Right lobe of liver (tissue), 6 donors: ENCODE results near the gene GNB1L. TPM values are rescaled to one million over a fixed set of nuclear protein-coding genes. Genes with fewer than 3 reads are reported as not detected.

Experiments used
- ATAC-seq, 4 donors: fragments of 200-7000 bp; cut with Tn5 transposase; one replicate each; pipeline ENCODE4 v1.9.1; 2020; ENCODE audit warnings: mild to moderate bottlenecking in 4 of 4, moderate library complexity in 4 of 4
- DNase-seq, 3 donors: peaks; one replicate each; pipeline ENCODE4 v3.0.0-alpha.2; 2020
- H3K27ac ChIP-seq, 3 donors: fragments of 200-600 bp; one replicate each; pipeline ENCODE4 v1.8.0; 2022
- H3K27me3 ChIP-seq, 2 donors: fragments of 200-600 bp; one replicate each; pipeline ENCODE4 v1.8.0; 2022
- H3K36me3 ChIP-seq, 4 donors: fragments of 200-600 bp; sonication (generic) in 1 of 4; one replicate each; pipeline versions ENCODE4 v1.5.1 to v1.8.0; 2017 to 2022; ENCODE audit warnings: control low read depth in 1 of 4
- H3K4me1 ChIP-seq, 4 donors: fragments of 200-600 bp; sonication (generic) in 1 of 4; one replicate each; pipeline versions ENCODE4 v1.5.1 to v1.8.0; 2017 to 2022; ENCODE audit warnings: control low read depth in 1 of 4
- H3K4me3 ChIP-seq, 3 donors: fragments of 200-600 bp; one replicate each; pipeline ENCODE4 v1.8.0; 2022
- H3K9me3 ChIP-seq, 4 donors: fragments of 200-600 bp; sonication (generic) in 1 of 4; one replicate each; pipeline versions ENCODE4 v1.5.1 to v1.8.0; 2017 to 2022; ENCODE audit warnings: control low read depth in 1 of 4
- CTCF ChIP-seq, 4 donors: fragments of 200-600 bp in 3 of 4; fragments of 450-650 bp in 1 of 4; IDR thresholded peaks; one replicate each; pipeline versions ENCODE4 v1.5.1 to v1.8.0; 2016 to 2022; ENCODE audit warnings: antibody characterized with exemption in 4 of 4, mild to moderate bottlenecking in 2 of 4
- POLR2A ChIP-seq: fragments of 450-650 bp; IDR thresholded peaks from one replicate; pipeline ENCODE4 v1.6.1; 2017; ENCODE audit warnings: antibody characterized with exemption, mild to moderate bottlenecking
- WGBS: methylation state at CpG from one replicate; pipeline ENCODE4 v1.1.6; 2018; ENCODE audit warnings: low coverage, low lambda C conversion rate; ENCODE audit not compliant: insufficient coverage; ENCODE audit errors: missing lambda C conversion rate; 5-methylcytosine and 5-hydroxymethylcytosine counted together
- intact Hi-C, 2 donors: fragments of 100-400 bp; cut with DNase I; formaldehyde crosslinking; loops; one replicate each; pipeline versions ENCODE4 v1.11.2 to v1.14.1; 2022
- total RNA-seq, 6 experiments: library from RNA; depleted of rRNA in 2 of 6; stranded (reverse); fragments of >200 nt in 2 of 6; fragmentation: NEBNext Ultra II Directional in 3 of 6; extraction: Animal tissue kit (Norgen Biotek cat#: 25700) in 3 of 6; gene quantifications; one replicate each; pipeline versions ENCODE4 v1.1.0 to v1.2.4, GENCODE V29; 2016 to 2023
- donor health status: DM: no; HTN: yes; CAD: no.
- donor health status: DM: no; HTN: no; CAD: no.
- donor health status: DM: no; HTN: no; CAD: no.
- donor health status: DM: no; HTN: yes; CAD: no.
- donor health status: DM: no; HTN: yes; CAD: no.

GNB1L gene
- total RNA-seq, 6 experiments from 2014 or later: 1.4 to 3.2 (median 2.7) TPM

GRCh38 chr22:19827341-19828034, 27.2 kb downstream of the GNB1L start:
- no peak for ATAC-seq
- H3K27me3 ChIP-seq: no peaks in the 10 kb centered on the region

DNA sequence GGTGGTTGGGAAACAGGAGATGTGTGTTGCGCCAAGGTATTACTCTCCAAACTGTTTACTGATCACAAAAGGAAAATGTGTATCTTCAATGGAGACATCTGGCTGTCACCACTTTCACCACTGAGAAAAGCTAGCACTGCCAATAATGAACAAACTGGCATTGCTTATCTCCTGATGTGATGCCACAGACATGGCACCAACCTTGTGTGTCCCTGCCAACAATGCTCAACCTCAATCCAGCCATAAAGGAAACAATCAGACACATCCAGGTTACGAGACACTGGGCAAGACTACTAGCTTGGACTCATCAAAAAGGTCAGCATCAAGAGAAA, 28.1 kb downstream of the GNB1L start:
- TF ChIP-seq POLR2A: no peak
- no peak for TF ChIP-seq CTCF (IDR thresholded peaks at IDR 0.05)
- H3K9me3 ChIP-seq: no peaks in the 10 kb centered on the region
- H3K4me3 ChIP-seq: no peak overlapping the region
- intact Hi-C loops: no loop called here
- peak; percentile 5 to 52 (median 32) for ATAC-seq
- H3K36me3 ChIP-seq: no peaks in the 10 kb centered on the region
- peaks cover 0 to 36% (median 16%) of the 10 kb centered on the region in 4 donors for H3K4me1 ChIP-seq
- peak overlapping the region in 1 of 3 donors; percentile 63 for H3K27ac ChIP-seq
- 11% methylated on average over 2 of the region's 2 CpGs for WGBS
- H3K27me3 ChIP-seq: no peaks in the 10 kb centered on the region
- peak in 2 of 3 donors; percentile 47 to 64 for DNase-seq

More at GRCh38 chr22:19827341-19828034, 27.2 kb downstream of the GNB1L start:
- TF ChIP-seq CTCF (IDR thresholded peaks at IDR 0.05): no peak
- TF ChIP-seq POLR2A: no peak
- DNase-seq: no peak
- 75% methylated on average over 10 of the region's 10 CpGs for WGBS
- H3K27ac ChIP-seq: no peak overlapping the region
- H3K4me1 ChIP-seq: peaks cover 0 to 34% (median 16%) of the 10 kb centered on the region in 4 donors
- no peak overlapping the region for H3K4me3 ChIP-seq
- no peaks in the 10 kb centered on the region for H3K9me3 ChIP-seq
- no peaks in the 10 kb centered on the region for H3K36me3 ChIP-seq
- intact Hi-C loops: no loop called here

DNA sequence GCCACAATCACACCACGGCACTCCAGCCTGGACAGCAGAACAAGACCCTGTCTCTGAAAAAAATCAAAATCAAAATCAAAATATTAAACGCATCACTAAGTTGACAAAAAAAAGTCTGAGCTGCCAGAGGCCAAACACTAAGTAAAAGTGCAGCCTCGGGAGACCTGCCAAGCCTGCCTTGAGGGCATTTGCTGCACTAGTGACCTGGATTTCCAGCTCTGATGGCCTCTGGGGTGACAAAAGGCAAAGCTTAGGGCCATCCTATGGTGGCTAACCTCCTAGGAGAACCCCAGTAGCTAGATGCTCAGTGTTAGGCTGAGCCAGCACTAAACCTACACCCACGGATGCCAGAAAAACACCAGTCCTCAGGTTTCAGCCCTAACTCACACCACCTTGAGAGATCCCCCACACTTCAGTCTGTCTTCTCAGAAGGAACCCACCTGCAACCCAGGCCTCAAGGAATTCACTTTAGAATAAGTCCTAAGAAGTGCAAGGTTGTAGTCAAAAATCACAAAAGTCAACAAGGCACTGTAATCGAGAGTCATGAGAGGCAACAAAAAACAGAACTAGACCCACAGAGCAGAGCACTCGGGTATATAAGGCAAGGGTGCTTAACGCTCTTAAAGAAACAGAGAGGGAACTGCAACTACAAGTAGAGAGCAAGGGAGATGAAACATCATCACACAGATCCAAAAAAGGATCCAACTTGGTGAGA, 28.6 kb downstream of the GNB1L start:
- TF ChIP-seq CTCF (IDR thresholded peaks at IDR 0.05): no peak
- TF ChIP-seq POLR2A: no peak
- no peaks in the 10 kb centered on the region for H3K27me3 ChIP-seq
- no peak overlapping the region for H3K4me3 ChIP-seq
- H3K27ac ChIP-seq: peak overlapping the region in 1 of 3 donors; percentile 63
- WGBS: 42% methylated on average over 7 of the region's 7 CpGs
- intact Hi-C loops: no loop called here
- H3K36me3 ChIP-seq: no peaks in the 10 kb centered on the region
- ATAC-seq (peak in 1 of 4 donors; percentile 28), DNase-seq (peak in 2 of 3 donors; percentile 61 to 75)
- H3K4me1 ChIP-seq: peaks cover 0 to 36% (median 16%) of the 10 kb centered on the region in 4 donors
- no peaks in the 10 kb centered on the region for H3K9me3 ChIP-seq

- no peak overlapping the region for H3K4me3 ChIP-seq
- ATAC-seq (no peak), DNase-seq (no peak)
- peak overlapping the region in 2 of 3 donors; percentile 42 to 51 for H3K27ac ChIP-seq
- H3K4me1 ChIP-seq: peaks cover 0 to 36% (median 16%) of the 10 kb centered on the region in 4 donors
- no peaks in the 10 kb centered on the region for H3K36me3 ChIP-seq
- WGBS: no CpG with 5 or more reads among the region's 8 CpGs
- H3K27me3 ChIP-seq: no peaks in the 10 kb centered on the region
- no peaks in the 10 kb centered on the region for H3K9me3 ChIP-seq
- TF ChIP-seq POLR2A (no peak), CTCF (IDR thresholded peaks at IDR 0.05) (no peak)
- intact Hi-C loops: no loop called here
Observed at GRCh38 chr22:19824926-19825339, 29.7 kb downstream of the GNB1L start.
